Astrocyte (in vitro differentiated cells and primary cell): ENCODE results near the gene KRT4. TPM values are rescaled to one million over a fixed set of nuclear protein-coding genes. Genes with fewer than 3 reads are reported as not detected.

Experiments
- DNase-seq: peaks from one replicate; pipeline ENCODE4 v3.0.0-alpha.2; 2010; ENCODE audit warnings: low read depth
- FAIRE-seq: peaks from 2 replicates; lab custom pipeline; 2011; peaks lifted over from hg19 to GRCh38; lab: Jason Lieb, UNC
- H2AFZ ChIP-seq: 2 replicates; pipeline ENCODE4 v1.6.0; 2012; ENCODE audit warnings: low read depth, low read length, inconsistent platforms
- H3K27ac ChIP-seq: 2 replicates; pipeline ENCODE4 v1.5.1; 2011; ENCODE audit warnings: low read depth, low read length, inconsistent platforms
- H3K27me3 ChIP-seq: 2 replicates; pipeline ENCODE4 v1.6.0; 2011; ENCODE audit warnings: low read length, inconsistent platforms; ENCODE audit not compliant: insufficient read depth
- H3K36me3 ChIP-seq: 2 replicates; pipeline ENCODE4 v1.5.1; 2011; ENCODE audit warnings: low read length, inconsistent platforms; ENCODE audit not compliant: insufficient read depth
- H3K4me1 ChIP-seq: 2 replicates; pipeline ENCODE4 v1.5.1; 2011; ENCODE audit warnings: low read length, inconsistent platforms; ENCODE audit not compliant: insufficient read depth
- H3K4me2 ChIP-seq: 2 replicates; pipeline ENCODE4 v1.6.0; 2012; ENCODE audit warnings: low read length, inconsistent platforms
- H3K4me3 ChIP-seq: 2 replicates; pipeline ENCODE4 v1.5.1; 2011; ENCODE audit warnings: low read depth, mild to moderate bottlenecking, low read length, inconsistent platforms; ENCODE audit not compliant: insufficient read depth
- H3K79me2 ChIP-seq: 2 replicates; pipeline ENCODE4 v1.6.0; 2012; ENCODE audit warnings: mild to moderate bottlenecking, low read length, inconsistent platforms; ENCODE audit not compliant: insufficient read depth
- H3K9ac ChIP-seq: 2 replicates; pipeline ENCODE4 v1.6.0; 2012; ENCODE audit warnings: mild to moderate bottlenecking, low read length, inconsistent platforms
- H3K9me3 ChIP-seq: 2 replicates; pipeline ENCODE4 v1.5.1; 2012; ENCODE audit warnings: low read depth, mild to moderate bottlenecking, low read length, inconsistent platforms; ENCODE audit not compliant: insufficient read depth
- H4K20me1 ChIP-seq: 2 replicates; pipeline ENCODE4 v1.6.0; 2012; ENCODE audit warnings: low read length, inconsistent platforms; ENCODE audit not compliant: insufficient read depth
- H3K27ac Mint-ChIP-seq: one replicate; pipeline ENCODE4 v1.8.0; 2021; ENCODE audit warnings: mild to moderate bottlenecking, mixed read lengths; ENCODE audit not compliant: unreplicated experiment
- H3K27me3 Mint-ChIP-seq: one replicate; pipeline ENCODE4 v1.8.0; 2021; ENCODE audit warnings: low read depth, mixed read lengths; ENCODE audit not compliant: unreplicated experiment
- H3K36me3 Mint-ChIP-seq: one replicate; pipeline ENCODE4 v1.8.0; 2021; ENCODE audit warnings: low read depth, mixed read lengths; ENCODE audit not compliant: unreplicated experiment
- H3K4me1 Mint-ChIP-seq: one replicate; pipeline ENCODE4 v1.8.0; 2021; ENCODE audit warnings: low read depth, mixed read lengths; ENCODE audit not compliant: unreplicated experiment
- H3K4me3 Mint-ChIP-seq: one replicate; pipeline ENCODE4 v1.8.0; 2021; ENCODE audit warnings: mild to moderate bottlenecking, moderate library complexity, mixed read lengths; ENCODE audit not compliant: unreplicated experiment
- H3K9me3 Mint-ChIP-seq: one replicate; pipeline ENCODE4 v1.8.0; 2021; ENCODE audit warnings: mild to moderate bottlenecking, mixed read lengths; ENCODE audit not compliant: unreplicated experiment
- EZH2 ChIP-seq: IDR thresholded peaks from 2 replicates; pipeline ENCODE4 v1.6.1; 2012; ENCODE audit warnings: mild to moderate bottlenecking, low read length, inconsistent platforms; ENCODE audit not compliant: insufficient read depth
- total RNA-seq: library from RNA; stranded (reverse); gene quantifications from 2 replicates; pipeline ENCODE4 v1.2.1, GENCODE V29; 2021
- TF ChIP-seq, protein P1 (sequence below): IDR thresholded peaks from 2 replicates; pipeline ENCODE4 v1.5.1; 2011; ENCODE audit warnings: low read depth, mild to moderate bottlenecking, inconsistent platforms, low read length, moderate library complexity; ENCODE audit not compliant: insufficient read depth

Gene KRT4
- total RNA-seq, 1 donor from 2014 or later: not detected

DNA sequence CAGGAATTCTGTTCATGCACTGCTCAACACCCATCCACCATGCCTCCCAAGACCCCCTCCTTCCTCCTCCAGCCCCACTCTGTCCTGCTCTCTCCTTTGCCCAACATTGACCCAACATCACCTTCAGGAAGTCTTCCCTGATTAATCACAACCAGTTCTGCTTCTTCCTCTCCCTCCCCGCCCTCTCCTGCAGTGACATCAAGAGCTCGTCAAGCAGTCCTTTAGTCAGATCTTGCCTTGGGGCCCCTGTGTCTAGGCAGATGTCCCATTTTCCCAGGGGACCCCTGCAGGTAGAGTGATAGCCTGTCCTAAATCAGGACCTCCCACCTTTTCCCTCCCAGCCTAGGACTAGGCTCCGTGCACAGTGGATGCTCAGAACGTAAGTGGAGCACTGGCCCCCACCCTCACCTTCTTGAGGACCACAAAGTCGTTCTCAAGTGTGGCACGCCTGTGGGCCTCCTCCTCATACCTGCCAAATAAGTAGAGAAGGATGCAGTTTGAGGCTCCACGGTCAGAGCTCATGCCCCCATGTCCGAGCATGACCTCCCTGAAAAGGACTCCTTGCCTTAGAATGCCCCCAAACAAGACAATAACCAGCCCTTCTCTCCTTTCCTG, 32.5 kb upstream of the KRT4 start:
- H3K4me2 ChIP-seq: no peak overlapping the region
- H4K20me1 ChIP-seq: no peaks in the 10 kb centered on the region
- no peak overlapping the region for H3K4me3 ChIP-seq
- DNase-seq (no peak), FAIRE-seq (no peak)
- TF ChIP-seq EZH2: no peak
- TF ChIP-seq, protein P1, sequence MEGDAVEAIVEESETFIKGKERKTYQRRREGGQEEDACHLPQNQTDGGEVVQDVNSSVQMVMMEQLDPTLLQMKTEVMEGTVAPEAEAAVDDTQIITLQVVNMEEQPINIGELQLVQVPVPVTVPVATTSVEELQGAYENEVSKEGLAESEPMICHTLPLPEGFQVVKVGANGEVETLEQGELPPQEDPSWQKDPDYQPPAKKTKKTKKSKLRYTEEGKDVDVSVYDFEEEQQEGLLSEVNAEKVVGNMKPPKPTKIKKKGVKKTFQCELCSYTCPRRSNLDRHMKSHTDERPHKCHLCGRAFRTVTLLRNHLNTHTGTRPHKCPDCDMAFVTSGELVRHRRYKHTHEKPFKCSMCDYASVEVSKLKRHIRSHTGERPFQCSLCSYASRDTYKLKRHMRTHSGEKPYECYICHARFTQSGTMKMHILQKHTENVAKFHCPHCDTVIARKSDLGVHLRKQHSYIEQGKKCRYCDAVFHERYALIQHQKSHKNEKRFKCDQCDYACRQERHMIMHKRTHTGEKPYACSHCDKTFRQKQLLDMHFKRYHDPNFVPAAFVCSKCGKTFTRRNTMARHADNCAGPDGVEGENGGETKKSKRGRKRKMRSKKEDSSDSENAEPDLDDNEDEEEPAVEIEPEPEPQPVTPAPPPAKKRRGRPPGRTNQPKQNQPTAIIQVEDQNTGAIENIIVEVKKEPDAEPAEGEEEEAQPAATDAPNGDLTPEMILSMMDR: no peak
- H3K4me1 ChIP-seq: peaks cover 7% of the 10 kb centered on the region
- no peak overlapping the region for H3K27ac ChIP-seq
- no peak overlapping the region for H3K9ac ChIP-seq
- Mint-ChIP-seq H3K9me3 (peaks cover 8% of the 10 kb centered on the region), H3K27ac (no peak overlapping the region), H3K36me3 (peaks cover 1% of the 10 kb centered on the region), H3K4me3 (no peak overlapping the region), H3K4me1 (no peaks in the 10 kb centered on the region), H3K27me3 (peaks cover 60% of the 10 kb centered on the region)
- H3K27me3 ChIP-seq: peaks cover 2% of the 10 kb centered on the region
- no peaks in the 10 kb centered on the region for H3K36me3 ChIP-seq
- no peak overlapping the region for H2AFZ ChIP-seq
- H3K9me3 ChIP-seq: no peaks in the 10 kb centered on the region
- H3K79me2 ChIP-seq: no peaks in the 10 kb centered on the region

DNA sequence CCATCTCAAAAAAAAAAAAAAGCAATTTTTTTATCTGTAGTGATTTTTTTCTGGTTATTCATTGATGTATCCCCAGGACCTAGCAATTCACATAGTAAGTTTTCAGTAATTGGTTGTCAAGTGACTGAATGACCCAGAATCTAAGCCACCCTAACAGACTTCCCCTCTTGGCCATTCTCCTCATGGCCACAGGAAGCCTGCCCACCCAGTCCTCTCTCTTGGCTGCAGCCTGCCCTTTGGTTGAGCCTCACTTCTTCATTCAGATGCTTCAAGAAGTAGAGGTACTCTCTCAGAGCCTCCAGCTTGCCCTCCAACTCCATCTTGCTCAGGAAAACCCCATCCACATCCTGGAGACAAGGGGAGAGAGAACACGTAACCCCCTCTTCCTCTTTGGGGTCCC, 32.0 kb upstream of the KRT4 start:
- H3K36me3 ChIP-seq: no peaks in the 10 kb centered on the region
- H3K27ac Mint-ChIP-seq: no peak overlapping the region
- FAIRE-seq: no peak
- peaks cover under 1% of the 10 kb centered on the region for H3K27me3 ChIP-seq
- H3K79me2 ChIP-seq: no peaks in the 10 kb centered on the region
- no peaks in the 10 kb centered on the region for H3K4me1 Mint-ChIP-seq
- no peak overlapping the region for H3K27ac ChIP-seq
- peaks cover 8% of the 10 kb centered on the region for H3K9me3 Mint-ChIP-seq
- no peak for DNase-seq
- H3K27me3 Mint-ChIP-seq: peaks cover 56% of the 10 kb centered on the region
- no peak overlapping the region for H2AFZ ChIP-seq
- H3K4me3 ChIP-seq: no peak overlapping the region
- H3K4me1 ChIP-seq: peaks cover 7% of the 10 kb centered on the region
- no peak overlapping the region for H3K4me2 ChIP-seq
- peaks cover 1% of the 10 kb centered on the region for H3K36me3 Mint-ChIP-seq
- H4K20me1 ChIP-seq: no peaks in the 10 kb centered on the region
- H3K4me3 Mint-ChIP-seq: no peak overlapping the region
- no peak overlapping the region for H3K9ac ChIP-seq
- no peaks in the 10 kb centered on the region for H3K9me3 ChIP-seq
- TF ChIP-seq EZH2: no peak
- TF ChIP-seq, protein P1: no peak

DNA sequence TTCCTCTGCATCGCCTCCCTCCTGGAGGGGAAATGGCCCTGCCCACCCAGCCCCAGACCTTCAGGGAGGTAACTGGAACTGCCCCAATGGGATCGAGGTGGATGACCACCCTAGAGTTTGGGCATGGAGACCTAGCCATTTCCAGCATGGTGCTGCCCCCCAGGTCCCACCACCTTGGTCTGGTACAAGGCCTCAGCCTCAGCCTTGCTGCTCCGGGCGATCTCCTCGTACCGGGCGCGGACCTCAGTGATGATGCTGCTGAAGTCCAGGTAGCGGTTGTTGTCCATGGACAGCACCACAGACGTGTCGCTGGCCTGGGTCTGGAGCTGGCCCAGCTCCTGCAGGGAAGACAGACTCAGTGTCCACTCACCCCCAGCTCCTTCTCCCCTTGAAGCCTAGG, 30.5 kb upstream of the KRT4 start:
- Histone ChIP-seq H3K79me2 (no peaks in the 10 kb centered on the region), H3K9ac (no peak overlapping the region), H3K4me1 (peaks cover 7% of the 10 kb centered on the region), H3K9me3 (no peaks in the 10 kb centered on the region), H3K4me3 (no peak overlapping the region), H4K20me1 (no peaks in the 10 kb centered on the region), H3K36me3 (no peaks in the 10 kb centered on the region), H3K27ac (no peak overlapping the region), H2AFZ (no peak overlapping the region), H3K4me2 (no peak overlapping the region), H3K27me3 (no peaks in the 10 kb centered on the region)
- Mint-ChIP-seq H3K4me1 (no peaks in the 10 kb centered on the region), H3K36me3 (peaks cover 1% of the 10 kb centered on the region), H3K9me3 (peaks cover 8% of the 10 kb centered on the region), H3K27ac (no peak overlapping the region), H3K4me3 (no peak overlapping the region), H3K27me3 (peaks cover 53% of the 10 kb centered on the region)
- TF ChIP-seq, protein P1: no peak
- TF ChIP-seq EZH2: no peak
- FAIRE-seq (no peak), DNase-seq (no peak)
